ENCODE results near the gene PER3. TPM values are rescaled to one million over a fixed set of nuclear protein-coding genes. Genes with fewer than 3 reads are reported as not detected.

The PER3 gene
- total RNA-seq, 1 experiment from 2014 or later, result 3.8 TPM

- TF ChIP-seq CTCF (IDR thresholded peaks at IDR 0.05; ENCODE audit: unreplicated experiment), result no peak
- no TSS peak for BruUV-seq (replicated peaks)
- Mint-ChIP-seq H3K4me1 (ENCODE audit: low read depth, unreplicated experiment) (no peaks in the 10 kb centered on the region), H3K36me3 (ENCODE audit: insufficient read depth, unreplicated experiment) (no peaks in the 10 kb centered on the region), H3K9me3 (ENCODE audit: low read depth, unreplicated experiment) (no peaks in the 10 kb centered on the region), H3K4me3 (ENCODE audit: low read depth, unreplicated experiment) (no peak overlapping the region), H3K27ac (ENCODE audit: unreplicated experiment) (no peak overlapping the region), H3K27me3 (ENCODE audit: unreplicated experiment) (peaks cover 16% of the 10 kb centered on the region)
- intact Hi-C loops (cut with micrococcal nuclease; ENCODE audit: unreplicated experiment), result no loop called here
- CTCF ChIA-PET, result interaction anchor here (0.6 kb wide), 1 partner anchor 17 kb away, joined by 4 read pairs; the partner anchor contains the start of gene UTS2
- DNase-seq, result no peak
Measured at GRCh38 chr1:7869136-7869920, 85.2 kb downstream of the PER3 start.

GRCh38 chr1:7871136-7871535, 87.0 kb downstream of the PER3 start:
- no peak for DNase-seq
- Mint-ChIP-seq H3K36me3 (ENCODE audit: insufficient read depth, unreplicated experiment) (no peaks in the 10 kb centered on the region), H3K27ac (ENCODE audit: unreplicated experiment) (no peak overlapping the region), H3K27me3 (ENCODE audit: unreplicated experiment) (peaks cover 22% of the 10 kb centered on the region), H3K4me3 (ENCODE audit: low read depth, unreplicated experiment) (no peak overlapping the region), H3K4me1 (ENCODE audit: low read depth, unreplicated experiment) (no peaks in the 10 kb centered on the region), H3K9me3 (ENCODE audit: low read depth, unreplicated experiment) (no peaks in the 10 kb centered on the region)
- TF ChIP-seq CTCF (IDR thresholded peaks at IDR 0.05; ENCODE audit: unreplicated experiment), result no peak
- intact Hi-C loops (cut with micrococcal nuclease; ENCODE audit: unreplicated experiment), result no loop called here
- no TSS peak for BruUV-seq (replicated peaks)
- CTCF ChIA-PET, result no interaction called here

GRCh38 chr1:7873801-7874795, 90.0 kb downstream of the PER3 start:
- Mint-ChIP-seq H3K27me3 (ENCODE audit: unreplicated experiment) (peaks cover 22% of the 10 kb centered on the region), H3K9me3 (ENCODE audit: low read depth, unreplicated experiment) (no peaks in the 10 kb centered on the region), H3K36me3 (ENCODE audit: insufficient read depth, unreplicated experiment) (no peaks in the 10 kb centered on the region), H3K27ac (ENCODE audit: unreplicated experiment) (no peak overlapping the region), H3K4me1 (ENCODE audit: low read depth, unreplicated experiment) (no peaks in the 10 kb centered on the region), H3K4me3 (ENCODE audit: low read depth, unreplicated experiment) (no peak overlapping the region)
- TF ChIP-seq CTCF (IDR thresholded peaks at IDR 0.05; ENCODE audit: unreplicated experiment), result no peak
- no peak for DNase-seq
- CTCF ChIA-PET, result interaction anchor here (0.5 kb wide), 1 partner anchor 1061 kb away, joined by 4 read pairs; no protein-coding TSS in a partner anchor
- intact Hi-C loops (cut with micrococcal nuclease; ENCODE audit: unreplicated experiment), result no loop called here
- no TSS peak for BruUV-seq (replicated peaks)

GRCh38 chr1:7878027-7878426, 93.9 kb downstream of the PER3 start:
- no peaks in the 10 kb centered on the region for H3K36me3 Mint-ChIP-seq (ENCODE audit: insufficient read depth, unreplicated experiment)
- H3K4me3 Mint-ChIP-seq (ENCODE audit: low read depth, unreplicated experiment), result no peak overlapping the region
- no peaks in the 10 kb centered on the region for H3K9me3 Mint-ChIP-seq (ENCODE audit: low read depth, unreplicated experiment)
- intact Hi-C loops (cut with micrococcal nuclease; ENCODE audit: unreplicated experiment), result no loop called here
- TF ChIP-seq CTCF (IDR thresholded peaks at IDR 0.05; ENCODE audit: unreplicated experiment), result no peak
- BruUV-seq (replicated peaks), result no TSS peak
- peaks cover 19% of the 10 kb centered on the region for H3K27me3 Mint-ChIP-seq (ENCODE audit: unreplicated experiment)
- H3K27ac Mint-ChIP-seq (ENCODE audit: unreplicated experiment), result no peak overlapping the region
- no peaks in the 10 kb centered on the region for H3K4me1 Mint-ChIP-seq (ENCODE audit: low read depth, unreplicated experiment)
- CTCF ChIA-PET, result no interaction called here
- no peak for DNase-seq

Measured in Calu3 (cell line).